Measurements from ENCODE around the gene WNT2. TPM values are rescaled to one million over a fixed set of nuclear protein-coding genes. Genes with fewer than 3 reads are reported as not detected.

Gene WNT2
- total RNA-seq, 1 experiment from 2014 or later = not detected

GRCh38 chr7:117237646-117238045 lies 85.2 kb downstream of the WNT2 start:
- no peak for TF ChIP-seq CTCF (conservative IDR thresholded peaks at IDR 0.05)
- TF ChIP-seq EZH2 (IDR thresholded peaks at IDR 0.05; ENCODE audit: low read depth) = no peak
- H3K36me3 ChIP-seq (ENCODE audit: low read depth) = no peaks in the 10 kb centered on the region
- BruUV-seq (replicated peaks) = no TSS peak
- H3K27me3 ChIP-seq (ENCODE audit: insufficient read depth, low read depth) = no peaks in the 10 kb centered on the region
- no peak for DNase-seq
- POLR2A ChIA-PET (ENCODE audit: unreplicated experiment) = no interaction called here
- H3K27ac ChIP-seq = no peak overlapping the region
- H3F3A ChIP-seq (ENCODE audit: insufficient read depth, low read depth) = no peaks in the 10 kb centered on the region
- no peaks in the 10 kb centered on the region for H3K9me2 ChIP-seq (ENCODE audit: insufficient read depth)
- H4K20me1 ChIP-seq (ENCODE audit: insufficient read depth) = no peaks in the 10 kb centered on the region
- intact Hi-C loops (cut with micrococcal nuclease; ENCODE audit: unreplicated experiment) = no loop called here
- no peak overlapping the region for H3K4me3 ChIP-seq
- H3K4me2 ChIP-seq = no peak overlapping the region
- CTCF ChIA-PET = no interaction called here
- H2AFZ ChIP-seq = 0 out of 2 replicates have a peak overlapping the region, but pooled peaks have one; percentile 35
- H3K4me1 ChIP-seq (replicated peaks; ENCODE audit: insufficient read depth) = no peaks in the 10 kb centered on the region
- H3K79me2 ChIP-seq (ENCODE audit: low read depth) = no peaks in the 10 kb centered on the region
- no peaks in the 10 kb centered on the region for H3K9me3 ChIP-seq (ENCODE audit: insufficient read depth, low read depth)

- no peak overlapping the region for H2AFZ ChIP-seq
- intact Hi-C loops (cut with micrococcal nuclease; ENCODE audit: unreplicated experiment) = no loop called here
- H3K9me2 ChIP-seq (ENCODE audit: insufficient read depth) = no peaks in the 10 kb centered on the region; the same call in 1 of the 2 replicates
- H3K4me3 ChIP-seq = no peak overlapping the region
- TF ChIP-seq EZH2 (IDR thresholded peaks at IDR 0.05; ENCODE audit: low read depth) = no peak
- no peak for TF ChIP-seq CTCF (conservative IDR thresholded peaks at IDR 0.05)
- CTCF ChIA-PET = no interaction called here
- H3K9me3 ChIP-seq (ENCODE audit: insufficient read depth, low read depth) = no peaks in the 10 kb centered on the region
- H4K20me1 ChIP-seq (ENCODE audit: insufficient read depth) = no peaks in the 10 kb centered on the region
- no TSS peak for BruUV-seq (replicated peaks)
- H3K79me2 ChIP-seq (ENCODE audit: low read depth) = no peaks in the 10 kb centered on the region
- no peaks in the 10 kb centered on the region for H3K36me3 ChIP-seq (ENCODE audit: low read depth)
- no peak overlapping the region for H3K4me2 ChIP-seq
- H3F3A ChIP-seq (ENCODE audit: insufficient read depth, low read depth) = no peaks in the 10 kb centered on the region
- H3K27me3 ChIP-seq (ENCODE audit: insufficient read depth, low read depth) = no peaks in the 10 kb centered on the region
- no peak for DNase-seq
- POLR2A ChIA-PET (ENCODE audit: unreplicated experiment) = no interaction called here
- no peak overlapping the region for H3K27ac ChIP-seq
- no peaks in the 10 kb centered on the region for H3K4me1 ChIP-seq (replicated peaks; ENCODE audit: insufficient read depth)
Observed at GRCh38 chr7:117231047-117231359, 91.9 kb downstream of the WNT2 start.

- Histone ChIP-seq H3K9me2 (ENCODE audit: insufficient read depth) (no peaks in the 10 kb centered on the region; the same call in 1 of the 2 replicates), H3K9me3 (ENCODE audit: insufficient read depth, low read depth) (no peaks in the 10 kb centered on the region), H3K4me3 (no peak overlapping the region), H3K27me3 (ENCODE audit: insufficient read depth, low read depth) (no peaks in the 10 kb centered on the region), H3F3A (ENCODE audit: insufficient read depth, low read depth) (no peaks in the 10 kb centered on the region), H3K27ac (no peak overlapping the region), H3K4me2 (no peak overlapping the region), H4K20me1 (ENCODE audit: insufficient read depth) (no peaks in the 10 kb centered on the region), H2AFZ (no peak overlapping the region), H3K79me2 (ENCODE audit: low read depth) (no peaks in the 10 kb centered on the region), H3K4me1 (replicated peaks; ENCODE audit: insufficient read depth) (no peaks in the 10 kb centered on the region), H3K36me3 (ENCODE audit: low read depth) (no peaks in the 10 kb centered on the region)
- CTCF ChIA-PET = no interaction called here
- POLR2A ChIA-PET (ENCODE audit: unreplicated experiment) = no interaction called here
- no TSS peak for BruUV-seq (replicated peaks)
- intact Hi-C loops (cut with micrococcal nuclease; ENCODE audit: unreplicated experiment) = no loop called here
- TF ChIP-seq EZH2 (IDR thresholded peaks at IDR 0.05; ENCODE audit: low read depth) = no peak
- TF ChIP-seq CTCF (conservative IDR thresholded peaks at IDR 0.05) = no peak
- DNase-seq = no peak
Observed at GRCh38 chr7:117230276-117231046, 92.4 kb downstream of the WNT2 start.
